K562 (cell line): ENCODE data around the gene HEMGN. TPM values are rescaled to one million over a fixed set of nuclear protein-coding genes. Genes with fewer than 3 reads are reported as not detected.

Experiments
- ARID3A ChIP-seq: IDR thresholded peaks from 2 replicates; pipeline ENCODE4 v1.6.1; 2012; ENCODE audit warnings: low read depth, low read length, improper control_type of control experiment, borderline replicate concordance
- BACH1 ChIP-seq: fragments of 200-800 bp; sonication (Bioruptor generic); IDR thresholded peaks from 2 replicates; pipeline ENCODE4 v1.6.1; 2016; ENCODE audit warnings: missing genetic modification characterization, missing compliant biosample characterization
- DEAF1 ChIP-seq: fragments of 450-650 bp; formaldehyde crosslinking; IDR thresholded peaks from 2 replicates; pipeline ENCODE4 v1.4.0; 2020; ENCODE audit warnings: mild to moderate bottlenecking, moderate library complexity
- ELF4 ChIP-seq: fragments of 450-650 bp; formaldehyde crosslinking; IDR thresholded peaks from 2 replicates; pipeline ENCODE4 v1.4.0; 2022; ENCODE audit warnings: missing genetic modification characterization
- EP300 ChIP-seq: IDR thresholded peaks from 2 replicates; pipeline ENCODE4 v1.6.1; 2012; ENCODE audit warnings: low read length, improper control_type of control experiment
- HOXB6 ChIP-seq: fragments of 250-450 bp; sonication (Bioruptor Pico); IDR thresholded peaks from 2 replicates; pipeline ENCODE4 v1.5.1; 2022; ENCODE audit warnings: mild to moderate bottlenecking, borderline replicate concordance
- MAFK ChIP-seq: IDR thresholded peaks from 2 replicates; pipeline ENCODE4 v1.6.1; 2011; ENCODE audit warnings: low read length, improper control_type of control experiment
- MTA3 ChIP-seq: fragments of 450-650 bp; formaldehyde crosslinking; IDR thresholded peaks from 2 replicates; pipeline ENCODE4 v1.6.1; 2017; ENCODE audit warnings: mild to moderate bottlenecking, borderline replicate concordance
- NFIX ChIP-seq: fragments of 250-450 bp; sonication (Bioruptor Pico); IDR thresholded peaks from 2 replicates; pipeline ENCODE4 v1.4.0; 2020; ENCODE audit warnings: low read depth, mild to moderate bottlenecking, moderate library complexity
- PHF21A ChIP-seq: fragments of 450-650 bp; IDR thresholded peaks from 2 replicates; pipeline ENCODE4 v1.6.1; 2017; ENCODE audit warnings: low read depth, borderline replicate concordance
- PHTF2 ChIP-seq: fragments of 250-450 bp; sonication (Bioruptor Pico); IDR thresholded peaks from 2 replicates; pipeline ENCODE4 v1.5.0; 2021; ENCODE audit warnings: mild to moderate bottlenecking
- RCOR1 ChIP-seq, 2 experiments: IDR thresholded peaks; 2 replicates each; pipeline ENCODE4 v1.6.1; 2012; ENCODE audit warnings: low read depth in 2 of 2, low read length in 2 of 2, borderline replicate concordance in 1 of 2, improper control_type of control experiment in 1 of 2
- RREB1 ChIP-seq: fragments of 250-450 bp; sonication (Bioruptor Pico); IDR thresholded peaks from 2 replicates; pipeline ENCODE4 v1.4.0; 2020
- SIN3B ChIP-seq: fragments of 450-650 bp; IDR thresholded peaks from 2 replicates; pipeline ENCODE4 v1.6.1; 2017; ENCODE audit warnings: low read depth, mild to moderate bottlenecking, moderate library complexity
- SREBF1 ChIP-seq: fragments of 150-350 bp; IDR thresholded peaks from 2 replicates; pipeline ENCODE4 v1.6.1; 2014; ENCODE audit warnings: antibody characterized with exemption, low read depth, low read length, borderline replicate concordance
- TAL1 ChIP-seq: fragments of 450-650 bp; IDR thresholded peaks from 2 replicates; pipeline ENCODE4 v1.6.1; 2016; ENCODE audit warnings: mild to moderate bottlenecking
- ZNF699 ChIP-seq: fragments of 250-450 bp; sonication (Bioruptor Pico); IDR thresholded peaks from 2 replicates; pipeline ENCODE4 v1.8.0; 2021; ENCODE audit warnings: mild to moderate bottlenecking, moderate library complexity; ENCODE audit not compliant: insufficient replicate concordance
- polyA plus RNA-seq, 8 experiments: library from polyadenylated mRNA; depleted of rRNA in 4 of 8; stranded (reverse) in 5 of 8; unstranded in 3 of 8; fragments of >200 nt; fragmentation: Nextera tagmentation in 2 of 8; fragmentation: Illumina TruSeq in 1 of 8; extraction: Ambion mirVana in 2 of 8; extraction: Trizol in 1 of 8; gene quantifications; 2 replicates each; pipeline versions ENCODE4 v1.2.1 to v1.2.3, GENCODE V29; 2011 to 2014; ENCODE audit warnings: inconsistent platforms in 1 of 8, missing spikeins in 1 of 8
- total RNA-seq, 7 experiments: library from RNA; depleted of rRNA in 6 of 7; stranded (reverse); fragments of >200 nt in 6 of 7; fragmentation: Illumina TruSeq in 2 of 7; extraction: Trizol in 2 of 7; gene quantifications; 2 replicates each; pipeline versions ENCODE4 v1.2.1 to v1.2.3, GENCODE V29; 2011 to 2021; ENCODE audit warnings: low replicate concordance in 1 of 7

HEMGN gene
- total and polyA plus RNA-seq, 9 of the 15 experiments (the other 6 are each of a cell fraction or from before 2014, with no cell fraction given): 56.3 to 258 (median 137) TPM

- peak; percentile 97 for TF ChIP-seq RREB1 (CRISPR knock-in tag)
- peak; percentile 65 for TF ChIP-seq EP300
- no peak; the same call in 1 of the 2 replicates for TF ChIP-seq PHTF2 (CRISPR knock-in tag)
- no peak for TF ChIP-seq RCOR1 (IDR thresholded peaks at IDR 0.05; ENCODE audit: borderline replicate concordance in 1 of 2, low read depth in 2 of 2, low read length in 2 of 2)
- peak; percentile 62 for TF ChIP-seq NFIX (CRISPR knock-in tag)
- peak; percentile 100 for TF ChIP-seq SIN3B
- no peak for TF ChIP-seq PHF21A
- peak; percentile 87 for TF ChIP-seq HOXB6 (CRISPR knock-in tag)
- peak; percentile 81 for TF ChIP-seq ELF4
- TF ChIP-seq TAL1: no peak; the same call in 1 of the 2 replicates
- TF ChIP-seq ARID3A: no peak
- TF ChIP-seq ZNF699: no peak
- TF ChIP-seq SREBF1: 0 out of 2 replicates have a peak, but pooled peaks have one; percentile 9
- TF ChIP-seq BACH1 (tag): no peak; the same call in 1 of the 2 replicates
- peak; percentile 44; the same call in 1 of the 2 replicates for TF ChIP-seq DEAF1 (CRISPR knock-in tag)
- TF ChIP-seq MTA3: peak; percentile 98
- TF ChIP-seq MAFK: no peak
Observed at GRCh38 chr9:97921959-97922724, 15.8 kb downstream of the HEMGN start, which contains the start of gene TRMO (continued).
